Adrenal gland (tissue), 5 donors: ENCODE results near the gene PIGO.

ENCODE experiments used
- CTCF ChIP-seq, 6 experiments: fragments of 450-650 bp in 4 of 6; fragments of 200-600 bp in 2 of 6; sonication (generic) in 1 of 6; IDR thresholded peaks; 1 replicate in 5 of 6; 2 replicates in 1 of 6; pipeline versions ENCODE4 v1.5.1 to v1.8.0; 2016 to 2021; ENCODE audit warnings: antibody characterized with exemption in 6 of 6, mild to moderate bottlenecking in 2 of 6, moderate library complexity in 1 of 6
- POLR2A ChIP-seq, 2 donors: fragments of 450-650 bp; IDR thresholded peaks; one replicate each; pipeline ENCODE4 v1.6.1; 2017; ENCODE audit warnings: antibody characterized with exemption in 2 of 2, mild to moderate bottlenecking in 2 of 2, moderate library complexity in 1 of 2
- donor health status: DM: no; HTN: no; CAD: no.

GRCh38 chr9:35057271-35057620 is 39.1 kb downstream of the PIGO start:
- TF ChIP-seq POLR2A (IDR thresholded peaks at IDR 0.05) (no peak), CTCF (IDR thresholded peaks at IDR 0.05) (no peak)
